WI38 (cell line): ENCODE data around the gene UBAC1.
A peak's percentile ranks its signal among the peaks of the same experiment; 100 is the strongest.

ENCODE experiments used
- H3K4me3 ChIP-seq: 2 replicates; pipeline ENCODE4 v1.5.1; 2011; ENCODE audit warnings: low read depth, mild to moderate bottlenecking, control low read depth, low read length
- CTCF ChIP-seq: IDR thresholded peaks from 2 replicates; pipeline ENCODE4 v1.5.1; 2012; ENCODE audit warnings: low read depth, mild to moderate bottlenecking, control low read depth, low read length

Gene UBAC1, protein sequence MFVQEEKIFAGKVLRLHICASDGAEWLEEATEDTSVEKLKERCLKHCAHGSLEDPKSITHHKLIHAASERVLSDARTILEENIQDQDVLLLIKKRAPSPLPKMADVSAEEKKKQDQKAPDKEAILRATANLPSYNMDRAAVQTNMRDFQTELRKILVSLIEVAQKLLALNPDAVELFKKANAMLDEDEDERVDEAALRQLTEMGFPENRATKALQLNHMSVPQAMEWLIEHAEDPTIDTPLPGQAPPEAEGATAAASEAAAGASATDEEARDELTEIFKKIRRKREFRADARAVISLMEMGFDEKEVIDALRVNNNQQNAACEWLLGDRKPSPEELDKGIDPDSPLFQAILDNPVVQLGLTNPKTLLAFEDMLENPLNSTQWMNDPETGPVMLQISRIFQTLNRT

GRCh38 chr9:135961277-135961715 lies at the start of gene UBAC1:
Gene UBAC1, minus strand, starts transcription at chr9:135961373. Its CDS starts 211 bp downstream, at chr9:135961162.
- TF ChIP-seq CTCF, result peak; percentile 13; the same call in 1 of the 2 replicates
- H3K4me3 ChIP-seq, result peak within 1 kb of the TSS; percentile 85

- no peak for TF ChIP-seq CTCF
- H3K4me3 ChIP-seq, result no peak overlapping the region
Measured at GRCh38 chr9:136010615-136011361, 49.6 kb upstream of the UBAC1 start.

DNA sequence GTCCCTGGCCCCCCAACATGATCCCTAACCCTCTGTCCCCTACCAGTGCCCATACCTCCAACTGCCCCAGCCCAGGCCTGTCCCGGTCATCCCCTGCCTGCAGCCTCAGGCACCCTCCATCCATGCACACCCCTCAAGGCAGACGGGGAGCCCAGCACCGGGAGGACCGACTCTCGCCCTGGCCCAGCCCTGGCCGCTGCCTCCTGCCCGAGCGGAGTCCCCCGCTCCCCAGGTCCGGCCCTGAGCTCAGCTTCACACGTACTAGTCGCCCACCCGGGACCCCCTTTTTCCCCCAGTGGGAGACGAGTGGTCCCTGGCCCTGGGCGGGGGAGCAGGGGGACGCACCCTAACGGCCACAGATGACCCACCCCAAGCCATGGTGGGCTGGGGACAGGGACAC lies 49.0 kb upstream of the UBAC1 start:
- TF ChIP-seq CTCF, result no peak
- no peak overlapping the region for H3K4me3 ChIP-seq

DNA sequence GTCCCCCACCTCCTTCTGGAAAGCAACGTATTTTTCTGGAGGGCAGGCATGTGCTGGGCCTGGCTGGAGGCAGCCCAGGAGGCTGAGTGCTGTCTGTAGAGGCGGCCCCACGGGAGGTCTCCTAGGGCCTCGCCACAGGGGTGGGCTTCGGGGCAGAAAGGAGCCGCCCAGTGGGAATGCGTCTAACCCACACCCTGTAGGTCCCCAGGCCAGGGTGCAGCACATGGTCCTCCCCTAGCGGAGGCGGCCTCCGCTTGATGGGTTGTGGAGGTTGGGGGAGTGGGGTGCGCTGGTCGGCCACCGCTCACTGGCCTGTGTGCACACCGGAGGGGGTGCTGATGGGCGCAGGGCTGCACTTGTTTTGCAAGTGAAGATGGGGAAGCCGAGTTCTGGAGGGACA lies 48.3 kb upstream of the UBAC1 start:
- TF ChIP-seq CTCF, result no peak

DNA sequence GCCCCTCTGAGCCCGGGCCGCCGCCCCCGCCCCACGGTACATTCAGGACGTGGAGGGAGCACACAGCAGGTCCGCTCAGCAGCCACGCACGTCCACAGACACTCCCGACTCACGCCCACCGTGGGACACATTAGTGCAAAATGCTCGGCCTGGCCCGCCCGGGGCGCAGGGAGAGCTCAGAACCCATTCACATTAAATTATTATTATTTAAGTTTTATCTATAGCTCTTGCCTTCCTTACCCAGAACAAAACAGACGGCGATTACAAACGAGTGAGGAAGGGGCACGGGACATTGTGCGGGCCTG lies 47.5 kb upstream of the UBAC1 start:
- no peak overlapping the region for H3K4me3 ChIP-seq
- no peak for TF ChIP-seq CTCF

More for the DNA sequence above, 48.3 kb upstream of the UBAC1 start:
- H3K4me3 ChIP-seq, result no peak overlapping the region

DNA sequence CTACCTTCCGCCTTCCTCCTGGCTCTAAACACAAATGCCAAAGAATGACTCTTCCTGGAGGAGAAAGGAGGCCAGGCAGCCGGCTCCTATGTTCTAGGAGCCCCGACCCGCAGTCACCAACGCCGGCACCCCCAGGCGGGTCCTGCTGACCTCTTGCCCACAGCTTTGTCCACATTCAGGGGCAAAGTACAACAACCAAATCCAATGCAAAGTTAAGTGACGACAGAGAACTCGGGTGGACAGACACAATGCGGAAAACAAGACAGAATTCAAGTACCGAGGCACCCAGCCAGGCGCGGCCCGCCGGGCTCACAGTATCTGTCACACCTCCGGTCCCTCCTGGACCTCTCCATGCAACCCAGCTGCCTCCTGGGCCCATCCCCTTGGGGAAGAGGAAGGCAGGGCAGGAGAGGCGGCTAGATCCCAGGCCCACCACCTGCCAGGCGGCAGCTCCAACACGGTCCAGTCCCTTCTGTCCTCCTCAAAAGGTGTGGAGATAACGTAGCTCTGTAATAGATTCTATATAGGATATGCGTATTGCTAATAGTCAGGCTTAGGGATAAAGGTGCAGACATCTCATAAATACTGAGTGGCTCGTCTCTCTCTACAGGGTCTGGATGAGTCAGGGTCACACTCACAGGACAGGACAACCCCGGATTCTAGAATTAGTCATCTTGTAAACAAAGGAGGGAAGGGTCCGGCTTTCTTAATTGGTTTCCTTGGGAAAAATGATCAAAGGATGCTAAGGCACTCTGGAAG lies 46.9 kb upstream of the UBAC1 start:
- H3K4me3 ChIP-seq, result no peak overlapping the region
- no peak for TF ChIP-seq CTCF
